Activated CD4-positive, alpha-beta T cell treated with anti-CD3 and anti-CD28 coated beads, Interleukin-2, amount 50 U/mL, for 24 hours (primary cell): ENCODE measurements around the gene MRPL47.
"Not testable (repeated sequence)": the region's sequence is repeated elsewhere in the genome, so short reads cannot be mapped to it uniquely, and the experiment has no call there.

Experiments
- DNase-seq, 2 donors: peaks; one replicate each; pipeline ENCODE4 v3.0.0-alpha.2; 2020; ENCODE audit warnings: low read depth in 1 of 2, low spot score in 1 of 2

Gene MRPL47

GRCh38 chr3:179604321-179605078, at the start of gene MRPL47, which contains the start of gene NDUFB5:
Gene MRPL47 (minus strand): TSS chr3:179604638. CDS start chr3:179604624, 14 bp downstream.
Gene NDUFB5 (plus strand): TSS chr3:179604794. CDS start chr3:179604816, 22 bp downstream.
- peak; percentile 87 to 94 for DNase-seq

- DNase-seq = peak; percentile 53 to 54
Observed at GRCh38 chr3:179653096-179653797, 48.8 kb upstream of the MRPL47 start.

- DNase-seq = peak; percentile 39 to 47
Observed at GRCh38 chr3:179652447-179653095, 48.1 kb upstream of the MRPL47 start, which contains the start of gene USP13. Gene USP13 (plus strand): TSS chr3:179653040. CDS start chr3:179653226, 186 bp downstream.

GRCh38 chr3:179651687-179652446, 47.4 kb upstream of the MRPL47 start:
- DNase-seq = no peak

GRCh38 chr3:179646177-179646576, 41.7 kb upstream of the MRPL47 start:
- no peak for DNase-seq

GRCh38 chr3:179643837-179644236, 39.4 kb upstream of the MRPL47 start:
- not testable (repeated sequence) for DNase-seq

GRCh38 chr3:179642871-179643270, 38.4 kb upstream of the MRPL47 start:
- no peak for DNase-seq

GRCh38 chr3:179640469-179640868, 36.0 kb upstream of the MRPL47 start:
- no peak for DNase-seq

GRCh38 chr3:179630753-179631451, 26.5 kb upstream of the MRPL47 start:
- no peak for DNase-seq

GRCh38 chr3:179624451-179624850, 20.0 kb upstream of the MRPL47 start:
- DNase-seq = no peak

GRCh38 chr3:179622023-179622422, 17.6 kb upstream of the MRPL47 start:
- no peak for DNase-seq

- DNase-seq = no peak
Observed at GRCh38 chr3:179615458-179616173, 11.2 kb upstream of the MRPL47 start.

- DNase-seq = no peak
Observed at GRCh38 chr3:179613807-179614206, 9.4 kb upstream of the MRPL47 start.

- no peak for DNase-seq
Observed at GRCh38 chr3:179610066-179610465, 5.6 kb upstream of the MRPL47 start.

GRCh38 chr3:179608931-179609720, 4.7 kb upstream of the MRPL47 start:
- DNase-seq = peak in 1 of 2 donors; percentile 14

GRCh38 chr3:179606534-179607085, 2.2 kb upstream of the MRPL47 start:
- DNase-seq = no peak

GRCh38 chr3:179603831-179604230, 607 bp downstream of the MRPL47 start:
- no peak for DNase-seq

GRCh38 chr3:179603321-179603720, 1.1 kb downstream of the MRPL47 start:
- no peak for DNase-seq

GRCh38 chr3:179599531-179599930, 4.9 kb downstream of the MRPL47 start:
- DNase-seq = no peak
